ENCODE results near the gene RAD18. TPM values are rescaled to one million over a fixed set of nuclear protein-coding genes. Genes with fewer than 3 reads are reported as not detected.

Gene RAD18
- total and polyA plus RNA-seq, 7 donors, result 0.51 to 2.5 (median 2.2) TPM

GRCh38 chr3:8872261-8872660, 91.0 kb downstream of the RAD18 start:
- H3K27me3 ChIP-seq (ENCODE audit: insufficient read depth in 3 of 3, low read length in 2 of 3), result no peaks in the 10 kb centered on the region
- 69 to 85% (median 72%) methylated on average over 1 of the region's 1 CpG for WGBS, 3 donors
- ATAC-seq (no peak), DNase-seq (no peak)
- no peak overlapping the region for H3K27ac ChIP-seq
- intact Hi-C loops (cut with DNase I), result no loop called here
- TF ChIP-seq CTCF (IDR thresholded peaks at IDR 0.05), result no peak
- H3K4me3 ChIP-seq, result no peak overlapping the region
- no peaks in the 10 kb centered on the region for H3K36me3 ChIP-seq (ENCODE audit: insufficient read depth in 1 of 2, low read depth in 1 of 2)
- H3K4me1 ChIP-seq, result no peaks in the 10 kb centered on the region
- H3K9me3 ChIP-seq, result no peaks in the 10 kb centered on the region

GRCh38 chr3:8871306-8871705, 92.0 kb downstream of the RAD18 start:
- Histone ChIP-seq H3K4me1 (no peaks in the 10 kb centered on the region), H3K9me3 (no peaks in the 10 kb centered on the region), H3K4me3 (no peak overlapping the region), H3K36me3 (ENCODE audit: insufficient read depth in 1 of 2, low read depth in 1 of 2) (no peaks in the 10 kb centered on the region), H3K27me3 (ENCODE audit: insufficient read depth in 3 of 3, low read length in 2 of 3) (no peaks in the 10 kb centered on the region), H3K27ac (no peak overlapping the region)
- no peak for DNase-seq
- intact Hi-C loops (cut with DNase I), result no loop called here
- ATAC-seq, result no peak
- no peak for TF ChIP-seq CTCF (IDR thresholded peaks at IDR 0.05)
- 98 to 99% (median 99%) methylated on average over 3 of the region's 3 CpGs for WGBS, 3 donors

DNA sequence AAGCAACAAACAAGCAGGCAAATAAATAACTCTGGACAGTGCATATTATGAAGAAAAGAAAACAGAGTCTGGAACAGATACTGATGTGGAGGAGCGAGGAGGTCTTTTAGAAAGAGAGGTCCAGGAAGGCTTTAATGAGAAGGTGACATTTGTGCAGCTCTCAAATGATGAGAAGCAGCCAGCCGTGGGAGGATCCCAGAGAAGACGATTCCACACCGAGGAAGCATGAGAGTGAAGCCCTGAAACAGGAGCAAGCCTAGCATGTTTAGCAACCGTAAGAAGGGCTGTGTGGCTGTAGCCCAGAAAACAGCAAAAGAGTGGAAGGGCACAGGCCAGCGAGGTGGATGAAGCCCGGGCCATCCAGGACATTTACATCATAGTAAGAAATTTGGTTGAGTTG, 93.1 kb downstream of the RAD18 start:
- WGBS, 3 donors, result 90 to 95% (median 91%) methylated on average over 7 of the region's 7 CpGs
- ATAC-seq, result no peak

DNA sequence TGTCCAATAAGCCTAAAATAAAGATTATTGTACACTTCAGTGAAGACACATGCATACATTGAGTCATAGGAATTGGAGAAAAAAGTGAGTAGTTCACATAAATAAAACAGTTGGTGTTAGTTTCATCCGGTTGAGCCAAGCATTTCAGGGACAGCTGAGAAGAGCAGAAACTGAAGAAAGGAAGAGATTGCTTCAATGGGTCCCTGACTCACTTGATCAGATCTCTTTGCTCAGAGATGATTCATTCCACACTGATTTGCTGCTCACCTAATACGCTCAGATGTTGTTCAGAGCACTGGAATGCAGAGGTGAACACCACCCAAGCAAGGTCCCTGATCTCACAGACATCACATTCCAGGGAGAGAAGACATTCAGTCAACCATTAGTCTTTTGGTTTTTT, 93.7 kb downstream of the RAD18 start:
- no peak for TF ChIP-seq CTCF (IDR thresholded peaks at IDR 0.05)
- intact Hi-C loops (cut with DNase I), result no loop called here
- Histone ChIP-seq H3K36me3 (ENCODE audit: insufficient read depth in 1 of 2, low read depth in 1 of 2) (no peaks in the 10 kb centered on the region), H3K4me1 (no peaks in the 10 kb centered on the region), H3K27ac (no peak overlapping the region), H3K9me3 (no peaks in the 10 kb centered on the region), H3K27me3 (ENCODE audit: insufficient read depth in 3 of 3, low read length in 2 of 3) (no peaks in the 10 kb centered on the region), H3K4me3 (no peak overlapping the region)
- DNase-seq (no peak), ATAC-seq (peak in 1 of 4 donors; percentile 46)
- 82 to 87% (median 82%) methylated on average over 2 of the region's 2 CpGs for WGBS, 3 donors

More for the DNA sequence above, 93.1 kb downstream of the RAD18 start:
- no peak overlapping the region for H3K27ac ChIP-seq
- H3K36me3 ChIP-seq (ENCODE audit: insufficient read depth in 1 of 2, low read depth in 1 of 2), result no peaks in the 10 kb centered on the region
- H3K4me1 ChIP-seq, result no peaks in the 10 kb centered on the region
- intact Hi-C loops (cut with DNase I), result no loop called here
- no peaks in the 10 kb centered on the region for H3K27me3 ChIP-seq (ENCODE audit: insufficient read depth in 3 of 3, low read length in 2 of 3)
- no peak for TF ChIP-seq CTCF (IDR thresholded peaks at IDR 0.05)
- H3K4me3 ChIP-seq, result no peak overlapping the region
- no peaks in the 10 kb centered on the region for H3K9me3 ChIP-seq
- DNase-seq, result no peak

GRCh38 chr3:8868996-8869395, 94.3 kb downstream of the RAD18 start:
- WGBS, 3 donors, result 76 to 85% (median 83%) methylated on average over 3 of the region's 3 CpGs
- TF ChIP-seq CTCF (IDR thresholded peaks at IDR 0.05), result no peak
- no peaks in the 10 kb centered on the region for H3K9me3 ChIP-seq
- H3K27ac ChIP-seq, result no peak overlapping the region
- H3K36me3 ChIP-seq (ENCODE audit: insufficient read depth in 1 of 2, low read depth in 1 of 2), result no peaks in the 10 kb centered on the region
- no peaks in the 10 kb centered on the region for H3K4me1 ChIP-seq
- no peak overlapping the region for H3K4me3 ChIP-seq
- no peaks in the 10 kb centered on the region for H3K27me3 ChIP-seq (ENCODE audit: insufficient read depth in 3 of 3, low read length in 2 of 3)
- DNase-seq (no peak), ATAC-seq (no peak)
- intact Hi-C loops (cut with DNase I), result no loop called here

Measured in psoas muscle (tissue), 8 donors.